Kidney epithelial cell (primary cell): ENCODE results near the gene SPTB. TPM values are rescaled to one million over a fixed set of nuclear protein-coding genes. Genes with fewer than 3 reads are reported as not detected.

Source experiments
- DNase-seq: peaks from one replicate; pipeline ENCODE4 v3.0.0-alpha.2; 2010; ENCODE audit warnings: low read depth
- H3K27me3 ChIP-seq: 2 replicates; pipeline ENCODE4 v1.6.0; 2011; ENCODE audit warnings: low read length; ENCODE audit not compliant: control insufficient read depth, insufficient read depth
- H3K36me3 ChIP-seq: 2 replicates; pipeline ENCODE4 v1.5.1; 2011; ENCODE audit warnings: low read length; ENCODE audit not compliant: control insufficient read depth, insufficient read depth
- H3K4me3 ChIP-seq: 2 replicates; pipeline ENCODE4 v1.5.1; 2011; ENCODE audit warnings: low read depth, mild to moderate bottlenecking, control low read depth, low read length
- total RNA-seq: library from RNA; depleted of rRNA; stranded (reverse); fragments of >200 nt; gene quantifications from 2 replicates; pipeline ENCODE4 v1.2.3, GENCODE V29; 2015
- TF ChIP-seq, protein P1 (sequence below): IDR thresholded peaks from 2 replicates; pipeline ENCODE4 v1.5.1; 2011; ENCODE audit warnings: mild to moderate bottlenecking, moderate library complexity, low read length, control low read depth, inconsistent platforms; ENCODE audit not compliant: insufficient read depth, poor library complexity, severe bottlenecking

The SPTB gene
- total RNA-seq, 1 donor from 2014 or later = 0.54 TPM

GRCh38 chr14:64756712-64757111 lies 123.0 kb downstream of the SPTB start:
- TF ChIP-seq, protein P1, sequence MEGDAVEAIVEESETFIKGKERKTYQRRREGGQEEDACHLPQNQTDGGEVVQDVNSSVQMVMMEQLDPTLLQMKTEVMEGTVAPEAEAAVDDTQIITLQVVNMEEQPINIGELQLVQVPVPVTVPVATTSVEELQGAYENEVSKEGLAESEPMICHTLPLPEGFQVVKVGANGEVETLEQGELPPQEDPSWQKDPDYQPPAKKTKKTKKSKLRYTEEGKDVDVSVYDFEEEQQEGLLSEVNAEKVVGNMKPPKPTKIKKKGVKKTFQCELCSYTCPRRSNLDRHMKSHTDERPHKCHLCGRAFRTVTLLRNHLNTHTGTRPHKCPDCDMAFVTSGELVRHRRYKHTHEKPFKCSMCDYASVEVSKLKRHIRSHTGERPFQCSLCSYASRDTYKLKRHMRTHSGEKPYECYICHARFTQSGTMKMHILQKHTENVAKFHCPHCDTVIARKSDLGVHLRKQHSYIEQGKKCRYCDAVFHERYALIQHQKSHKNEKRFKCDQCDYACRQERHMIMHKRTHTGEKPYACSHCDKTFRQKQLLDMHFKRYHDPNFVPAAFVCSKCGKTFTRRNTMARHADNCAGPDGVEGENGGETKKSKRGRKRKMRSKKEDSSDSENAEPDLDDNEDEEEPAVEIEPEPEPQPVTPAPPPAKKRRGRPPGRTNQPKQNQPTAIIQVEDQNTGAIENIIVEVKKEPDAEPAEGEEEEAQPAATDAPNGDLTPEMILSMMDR = no peak
- H3K4me3 ChIP-seq = no peak overlapping the region
- H3K27me3 ChIP-seq = no peaks in the 10 kb centered on the region
- DNase-seq = no peak
- no peaks in the 10 kb centered on the region for H3K36me3 ChIP-seq

GRCh38 chr14:64755781-64756221 lies 123.9 kb downstream of the SPTB start:
- no peak for DNase-seq

GRCh38 chr14:64754685-64755084 lies 125.0 kb downstream of the SPTB start:
- TF ChIP-seq, protein P1 = no peak
- no peaks in the 10 kb centered on the region for H3K36me3 ChIP-seq
- no peak for DNase-seq
- no peaks in the 10 kb centered on the region for H3K27me3 ChIP-seq
- H3K4me3 ChIP-seq = no peak overlapping the region

More at GRCh38 chr14:64755781-64756221, 123.9 kb downstream of the SPTB start:
- H3K4me3 ChIP-seq = no peak overlapping the region
- TF ChIP-seq, protein P1 = no peak
- H3K27me3 ChIP-seq = no peaks in the 10 kb centered on the region
- no peaks in the 10 kb centered on the region for H3K36me3 ChIP-seq

- TF ChIP-seq, protein P1 = no peak
- DNase-seq = no peak
- Histone ChIP-seq H3K4me3 (no peak overlapping the region), H3K27me3 (no peaks in the 10 kb centered on the region), H3K36me3 (no peaks in the 10 kb centered on the region)
These were observed 125.7 kb downstream of the SPTB start for GRCh38 chr14:64753999-64754398.

- DNase-seq = no peak
- Histone ChIP-seq H3K36me3 (no peaks in the 10 kb centered on the region), H3K4me3 (no peak overlapping the region), H3K27me3 (no peaks in the 10 kb centered on the region)
- TF ChIP-seq, protein P1 = no peak
These were observed 126.3 kb downstream of the SPTB start for GRCh38 chr14:64753374-64753773.

DNA sequence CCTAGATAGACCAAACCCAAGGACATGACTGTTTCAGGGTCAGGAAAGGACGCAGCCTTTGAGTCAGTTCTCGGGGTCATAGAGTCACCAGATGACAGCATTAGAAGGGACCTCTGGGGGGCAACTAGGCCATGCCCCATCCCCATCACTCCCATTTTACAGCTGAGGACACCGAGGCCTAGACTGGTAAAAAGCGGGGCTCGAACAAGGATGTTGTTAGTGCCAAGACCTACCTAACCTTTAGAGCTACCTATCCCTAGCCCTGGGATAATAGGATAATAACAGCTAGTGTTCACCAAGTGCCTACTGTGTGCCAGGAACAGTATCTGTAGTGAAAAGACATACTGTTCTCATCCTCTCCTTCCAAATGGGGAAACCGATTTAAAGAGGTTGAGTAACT lies 126.8 kb downstream of the SPTB start:
- TF ChIP-seq, protein P1 = no peak
- Histone ChIP-seq H3K27me3 (no peaks in the 10 kb centered on the region), H3K36me3 (no peaks in the 10 kb centered on the region), H3K4me3 (no peak overlapping the region)
- no peak for DNase-seq
